ENCODE data around the gene ATP8B1. TPM values are rescaled to one million over a fixed set of nuclear protein-coding genes. Genes with fewer than 3 reads are reported as not detected.

The ATP8B1 gene
- total RNA-seq, 1 donor from 2014 or later, result 34.0 TPM

DNA sequence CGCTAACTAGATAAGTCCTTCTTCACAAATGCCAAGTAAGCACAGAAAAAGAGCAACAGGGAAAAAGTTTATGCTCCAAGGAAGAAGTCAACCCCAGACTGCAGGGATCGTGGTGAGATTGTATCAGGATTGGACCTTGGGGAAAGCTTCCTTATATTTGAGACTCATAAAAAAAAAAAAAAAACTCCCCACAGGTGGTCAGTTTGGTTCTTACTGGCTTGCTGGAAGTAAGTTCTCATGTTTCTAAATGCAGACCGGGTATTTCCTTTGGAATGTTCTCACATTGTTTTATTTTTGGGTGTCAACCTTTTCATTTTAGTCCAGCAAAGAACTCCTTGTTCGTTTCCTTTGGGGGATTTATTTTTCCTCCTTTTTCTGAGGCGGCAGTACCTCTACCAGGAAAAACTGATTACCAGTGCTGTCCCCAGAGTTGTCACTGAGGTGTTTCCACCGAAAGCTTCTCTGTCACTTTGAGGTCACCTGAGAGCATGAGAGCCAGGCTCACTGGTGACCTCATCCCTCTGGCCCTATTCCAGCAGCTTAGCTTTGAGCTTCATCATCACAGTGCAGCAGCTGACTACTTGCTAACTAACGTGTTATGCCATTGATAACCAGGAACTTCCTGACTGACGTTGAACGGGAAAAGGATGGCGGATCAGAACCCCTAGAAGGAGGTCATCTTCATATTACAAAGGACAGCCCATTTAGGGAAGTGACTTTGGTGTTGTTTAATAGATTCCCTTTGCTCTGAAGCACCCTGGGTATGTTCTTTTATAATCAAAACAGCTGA lies 16.8 kb upstream of the ATP8B1 start:
- DNase-seq (ENCODE audit: low read depth in 2 of 2), result peak; percentile 95 to 99

GRCh38 chr18:57819119-57819518 lies 16.0 kb upstream of the ATP8B1 start:
- DNase-seq (ENCODE audit: low read depth in 2 of 2), result no peak

GRCh38 chr18:57816208-57816954 lies 13.3 kb upstream of the ATP8B1 start:
- no peak for DNase-seq (ENCODE audit: low read depth in 2 of 2)

DNA sequence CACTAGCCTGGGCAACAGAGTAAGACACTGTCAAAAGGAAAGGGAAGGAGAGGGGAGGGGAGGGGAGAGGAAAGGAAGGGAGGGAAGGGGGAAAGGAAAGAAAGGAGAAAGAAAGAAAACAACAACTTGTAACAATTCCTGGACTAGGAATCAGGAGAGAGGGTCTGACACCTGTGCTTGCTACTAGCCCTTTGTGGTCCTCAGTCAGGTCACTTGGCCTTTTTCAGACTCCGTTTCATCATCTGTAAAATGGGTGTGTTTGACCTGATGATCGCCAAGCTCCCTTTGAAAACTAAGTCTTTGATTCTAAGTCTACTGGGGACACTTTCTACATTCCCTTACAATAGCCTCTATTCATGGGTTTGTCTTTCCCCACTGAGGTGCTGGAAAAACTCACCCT lies 11.4 kb upstream of the ATP8B1 start:
- DNase-seq (ENCODE audit: low read depth in 2 of 2), result no peak

GRCh38 chr18:57813245-57813644 lies 10.1 kb upstream of the ATP8B1 start:
- peak in 1 of 2 donors; percentile 86 for DNase-seq (ENCODE audit: low read depth in 2 of 2)

- no peak for DNase-seq (ENCODE audit: low read depth in 2 of 2)
Observed at GRCh38 chr18:57812126-57812477, 9.0 kb upstream of the ATP8B1 start.

GRCh38 chr18:57811477-57812125 lies 8.5 kb upstream of the ATP8B1 start:
- no peak for DNase-seq (ENCODE audit: low read depth in 2 of 2)

- peak in 1 of 2 donors; percentile 58 for DNase-seq (ENCODE audit: low read depth in 2 of 2)
Observed at GRCh38 chr18:57809190-57809589, 6.1 kb upstream of the ATP8B1 start.

GRCh38 chr18:57807336-57808117 lies 4.4 kb upstream of the ATP8B1 start:
- peak in 1 of 2 donors; percentile 75 for DNase-seq (ENCODE audit: low read depth in 2 of 2)

DNA sequence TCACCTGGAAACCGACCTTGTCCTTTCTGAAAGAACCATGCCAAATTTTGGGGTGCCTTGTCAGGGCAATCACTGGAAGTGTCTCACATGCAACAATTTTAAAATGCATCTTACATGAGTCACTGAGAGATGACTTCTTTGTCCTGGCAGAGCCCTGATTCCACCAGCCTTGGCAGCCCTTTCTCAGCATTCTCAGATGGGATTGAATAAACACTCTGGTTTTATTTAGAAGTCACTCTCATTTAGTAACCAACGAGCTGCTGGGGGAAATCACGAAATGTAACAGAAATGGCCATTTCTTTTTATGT lies 3.8 kb upstream of the ATP8B1 start:
- DNase-seq (ENCODE audit: low read depth in 2 of 2), result peak in 1 of 2 donors; percentile 64

DNA sequence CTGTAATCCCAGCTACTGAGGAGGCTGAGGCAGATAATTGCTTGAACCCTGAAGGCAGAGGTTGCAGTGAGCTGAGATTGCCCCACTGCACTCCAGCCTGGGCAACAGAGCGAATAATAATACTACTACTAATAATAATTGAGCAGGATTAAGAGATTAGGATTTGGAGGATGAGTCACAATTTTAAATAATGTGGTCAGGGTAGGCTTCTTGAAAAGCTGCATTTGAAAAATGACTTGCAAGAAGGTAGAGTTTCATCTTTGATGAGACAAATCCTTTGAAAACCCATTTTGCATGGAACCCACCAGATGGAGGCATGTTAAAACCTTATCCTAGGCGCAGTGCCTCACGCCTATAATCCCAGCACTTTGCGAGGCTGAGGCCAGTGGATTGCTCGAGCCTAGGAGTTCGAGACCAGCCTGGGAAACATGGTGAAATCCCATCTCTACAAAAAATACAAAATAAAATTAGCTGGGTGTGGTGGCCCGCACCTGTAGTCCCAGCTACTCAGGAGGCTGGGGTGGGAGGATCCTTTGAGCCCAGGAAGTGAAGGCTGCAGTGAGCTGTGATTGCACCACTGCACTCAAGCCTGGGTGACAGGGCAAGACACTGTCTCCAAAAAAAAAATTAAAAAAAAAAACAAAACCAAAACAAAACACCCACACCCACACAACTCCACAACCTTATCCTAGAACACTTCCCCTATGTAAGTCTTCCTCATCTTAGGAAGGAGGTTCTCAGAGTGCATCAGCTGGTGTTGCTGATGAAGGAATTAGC lies 3.3 kb upstream of the ATP8B1 start:
- no peak for DNase-seq (ENCODE audit: low read depth in 2 of 2)

GRCh38 chr18:57805117-57805516 lies 2.0 kb upstream of the ATP8B1 start:
- no peak for DNase-seq (ENCODE audit: low read depth in 2 of 2)

GRCh38 chr18:57804557-57804956 lies 1.4 kb upstream of the ATP8B1 start:
- DNase-seq (ENCODE audit: low read depth in 2 of 2), result no peak

DNA sequence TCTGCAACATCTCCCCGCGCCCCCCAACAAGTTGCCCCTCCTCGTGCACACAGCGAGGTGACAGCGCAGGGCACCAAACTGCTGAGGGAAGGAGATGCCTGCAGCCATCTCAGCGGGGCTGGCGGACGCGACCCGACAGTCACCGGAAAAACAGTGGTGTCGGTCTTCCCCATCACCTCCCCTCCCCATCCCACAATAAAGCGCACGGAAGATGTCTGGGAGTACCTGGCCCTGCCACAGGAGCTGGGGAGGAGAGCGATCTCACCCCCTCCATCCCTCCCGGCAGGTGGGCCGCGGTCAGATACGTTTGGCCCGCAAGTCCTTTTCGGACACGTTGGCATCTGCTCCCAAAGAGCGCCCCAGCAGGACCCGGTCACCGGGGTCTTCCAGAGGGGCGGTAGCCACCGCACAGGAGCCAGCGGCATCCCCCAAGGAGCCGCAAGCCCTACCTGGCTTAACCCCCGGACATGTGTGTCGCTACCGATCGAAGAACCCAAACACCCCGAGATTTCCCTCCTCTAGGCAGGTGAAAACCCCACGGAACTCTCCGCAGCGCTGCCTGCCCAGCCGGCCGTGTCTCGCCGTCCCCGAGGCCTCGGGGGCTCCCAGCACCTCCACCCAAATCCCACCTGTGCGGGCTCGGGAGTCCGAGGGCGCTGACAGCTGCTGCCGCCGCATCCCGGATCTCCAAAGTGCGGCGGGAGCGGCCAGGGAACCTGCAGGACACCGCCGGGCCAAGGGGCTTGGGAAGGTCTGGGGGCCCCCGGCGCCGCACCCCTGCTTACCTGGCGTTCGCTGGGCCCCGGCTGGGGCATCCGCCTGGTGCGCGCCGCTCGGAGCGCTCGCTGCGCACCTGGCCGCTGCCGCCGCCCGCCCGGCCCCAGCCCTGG lies 657 bp downstream of the ATP8B1 start:
- no peak for DNase-seq (ENCODE audit: low read depth in 2 of 2)

- DNase-seq (ENCODE audit: low read depth in 2 of 2), result peak in 1 of 2 donors; percentile 68
Observed at GRCh38 chr18:57801761-57802212, 1.3 kb downstream of the ATP8B1 start.

DNA sequence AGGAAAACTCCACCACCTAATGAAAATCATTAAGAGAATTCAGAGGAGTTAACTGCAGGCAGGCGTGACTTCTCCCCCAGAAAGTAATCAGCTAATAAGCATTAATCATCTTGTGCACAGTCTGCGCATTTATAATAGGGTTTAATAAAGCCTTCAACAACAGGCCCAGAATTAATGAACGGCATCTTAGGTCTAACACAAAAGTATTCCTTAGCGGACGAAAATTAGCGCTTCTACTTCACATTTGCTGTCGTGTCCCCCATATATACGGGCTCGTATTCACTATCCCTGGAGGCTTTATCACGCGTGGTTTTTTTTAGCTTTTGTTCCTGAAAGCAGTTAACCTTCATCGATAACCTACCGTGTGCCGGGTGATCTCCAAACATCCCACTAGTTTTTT lies 1.8 kb downstream of the ATP8B1 start:
- DNase-seq (ENCODE audit: low read depth in 2 of 2), result no peak

DNA sequence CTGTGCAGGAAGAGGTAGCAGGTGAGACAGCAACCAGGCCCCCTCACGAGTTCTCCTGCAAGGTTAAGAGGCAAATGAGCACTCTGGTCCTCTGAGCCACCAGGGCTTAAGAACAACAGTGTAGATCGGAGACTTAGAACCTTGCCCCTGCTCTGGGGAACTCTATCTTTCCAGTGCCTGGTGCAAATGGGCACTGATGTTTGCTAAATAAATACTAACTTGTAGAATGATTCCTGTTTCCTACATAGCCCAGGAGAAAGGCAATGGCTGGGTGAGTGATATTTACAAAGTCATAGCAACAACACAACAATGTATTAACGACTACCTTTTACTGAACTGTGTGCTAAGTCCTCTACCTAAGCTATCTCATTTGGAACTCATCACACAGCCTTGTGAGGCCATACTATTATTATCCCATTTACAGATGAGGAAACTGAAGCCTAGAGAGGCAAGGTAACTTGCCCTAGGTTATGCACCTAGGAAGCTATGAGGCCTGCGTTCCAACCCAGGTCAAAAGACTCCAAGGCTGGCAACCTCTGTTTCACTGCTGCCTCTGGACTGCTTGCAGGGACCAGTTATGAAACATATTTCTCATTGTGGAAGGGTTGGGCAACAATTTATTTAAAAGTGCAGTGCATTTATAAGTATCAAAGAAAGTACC lies 4.3 kb downstream of the ATP8B1 start:
- no peak for DNase-seq (ENCODE audit: low read depth in 2 of 2)

DNA sequence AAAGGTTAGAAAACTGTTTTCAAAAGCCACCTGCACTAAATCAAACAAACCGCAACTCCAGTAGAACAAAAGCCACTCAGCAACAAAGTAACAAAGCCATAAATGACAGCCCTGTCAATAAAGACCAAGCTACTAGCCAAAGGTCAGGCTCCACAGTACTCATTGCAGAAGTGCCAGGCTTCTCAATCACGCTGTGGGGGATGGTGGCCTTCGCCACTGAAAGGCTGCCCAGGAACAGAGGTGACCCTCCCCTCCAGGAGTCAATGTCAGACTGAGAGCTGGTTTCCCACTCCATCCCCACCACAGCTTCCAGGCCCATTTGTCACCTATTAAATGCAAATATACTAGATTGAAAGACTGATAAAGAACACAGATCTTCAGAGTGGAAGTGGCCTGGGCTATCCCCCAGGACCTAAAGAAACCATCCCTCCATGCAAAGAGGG lies 5.9 kb downstream of the ATP8B1 start:
- DNase-seq (ENCODE audit: low read depth in 2 of 2), result no peak
